Stromal cell of bone marrow (primary cell): ENCODE results near the gene SSPN.

Source experiments
- DNase-seq: peaks from one replicate; pipeline ENCODE4 v3.0.0-alpha.2; 2012; ENCODE audit warnings: low read depth

Gene SSPN

DNA sequence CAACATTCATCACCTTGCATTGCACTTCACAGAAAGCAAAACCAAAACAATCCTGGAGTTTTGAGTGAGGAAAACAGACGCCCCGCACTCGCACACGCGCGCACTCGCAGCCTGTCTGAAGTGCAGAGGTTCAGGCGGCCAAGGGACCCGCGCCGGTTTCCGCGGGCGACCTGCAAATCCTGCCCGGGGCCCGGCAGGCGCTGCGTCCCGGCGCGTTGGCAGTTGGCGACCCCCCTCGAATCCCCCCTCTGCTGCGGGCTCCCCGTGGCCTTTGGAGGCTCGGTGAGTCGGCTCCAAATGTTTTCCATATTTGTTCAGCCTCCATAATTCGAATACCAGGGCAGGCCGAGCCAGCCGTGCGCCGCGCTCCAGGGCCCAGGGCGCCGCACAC lies at the start of gene SSPN:
TSS of gene SSPN (plus strand) at position 324 of the 391 bp plus-strand sequence. CDS start 100 bp downstream, outside the sequence.
- DNase-seq = no peak

DNA sequence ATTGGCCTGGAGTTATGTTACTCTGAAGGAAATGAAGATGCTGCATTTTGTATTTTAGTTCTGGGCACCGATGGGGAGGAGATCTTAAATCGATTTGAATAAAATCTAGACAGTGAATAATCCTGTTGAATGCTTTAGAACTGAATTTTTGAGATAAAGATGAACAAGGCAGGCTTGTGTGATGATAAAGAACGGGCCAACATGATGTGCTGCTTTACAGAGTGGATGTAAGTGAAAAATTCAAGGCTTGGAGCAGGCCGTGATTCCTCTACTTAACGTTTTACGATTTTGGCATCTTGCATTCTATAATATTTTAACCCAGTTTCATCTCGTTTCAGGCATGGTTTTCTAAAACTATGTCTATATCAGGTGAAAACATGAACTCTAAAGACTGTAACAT lies 47.1 kb upstream of the SSPN start:
- DNase-seq = no peak

DNA sequence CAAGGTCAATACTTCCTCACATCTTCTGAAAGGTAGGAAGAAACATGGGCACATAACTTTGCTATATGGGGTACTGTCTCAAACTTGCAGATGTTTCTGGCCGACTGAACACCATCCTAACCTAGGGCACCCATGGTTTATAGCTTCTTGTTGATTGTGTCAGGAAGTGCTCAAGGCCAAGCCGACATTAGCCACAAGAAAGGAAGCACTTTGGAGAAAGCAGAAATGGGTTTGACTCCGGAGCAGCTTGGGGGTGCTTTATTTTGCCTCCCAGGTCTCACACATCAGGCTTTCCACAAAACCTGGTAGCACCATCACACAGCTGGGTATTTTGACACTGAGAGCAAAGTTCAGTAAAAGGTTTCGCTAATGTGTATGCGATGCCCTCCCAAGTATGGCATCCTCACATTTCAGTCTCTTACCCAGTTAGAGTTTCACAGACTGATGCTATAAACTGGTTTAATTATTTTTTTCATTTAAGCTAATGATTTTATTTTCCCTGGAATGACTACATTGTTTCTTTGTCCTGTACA lies 45.3 kb upstream of the SSPN start:
- no peak for DNase-seq

DNA sequence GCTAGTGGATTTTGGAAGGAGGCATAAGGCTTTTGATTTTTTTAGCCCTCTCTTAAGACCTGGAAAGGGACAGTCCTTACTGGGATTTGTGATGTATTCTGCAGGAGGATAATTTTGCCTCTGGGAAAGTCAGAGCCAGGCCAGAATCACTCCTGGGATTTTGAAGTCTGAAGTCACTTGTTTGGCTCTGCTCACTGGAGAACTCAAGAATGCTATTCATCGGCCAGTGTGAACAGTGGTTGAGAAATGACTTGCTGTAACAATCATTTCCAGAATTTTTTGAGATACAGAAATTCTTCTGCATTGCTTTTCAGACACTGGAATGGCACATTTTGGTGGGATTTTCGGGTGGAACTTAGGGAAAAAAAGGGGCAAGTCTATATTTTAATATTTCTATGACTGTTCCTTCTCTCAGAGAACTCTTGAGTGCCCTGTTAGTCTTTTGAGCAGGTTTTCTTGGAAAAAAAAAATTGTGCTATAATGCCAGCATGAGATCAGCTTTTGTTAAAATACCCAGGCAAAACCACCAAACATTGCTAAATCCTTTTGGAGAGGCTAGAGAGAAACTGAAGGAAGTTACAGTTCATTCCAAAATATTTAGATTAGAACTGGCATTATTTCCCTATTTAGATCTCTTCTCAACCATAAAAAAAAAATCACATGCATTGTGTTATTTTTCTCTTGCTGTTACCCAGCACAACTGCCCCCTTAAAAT lies 44.5 kb upstream of the SSPN start:
- peak; percentile 69 for DNase-seq

DNA sequence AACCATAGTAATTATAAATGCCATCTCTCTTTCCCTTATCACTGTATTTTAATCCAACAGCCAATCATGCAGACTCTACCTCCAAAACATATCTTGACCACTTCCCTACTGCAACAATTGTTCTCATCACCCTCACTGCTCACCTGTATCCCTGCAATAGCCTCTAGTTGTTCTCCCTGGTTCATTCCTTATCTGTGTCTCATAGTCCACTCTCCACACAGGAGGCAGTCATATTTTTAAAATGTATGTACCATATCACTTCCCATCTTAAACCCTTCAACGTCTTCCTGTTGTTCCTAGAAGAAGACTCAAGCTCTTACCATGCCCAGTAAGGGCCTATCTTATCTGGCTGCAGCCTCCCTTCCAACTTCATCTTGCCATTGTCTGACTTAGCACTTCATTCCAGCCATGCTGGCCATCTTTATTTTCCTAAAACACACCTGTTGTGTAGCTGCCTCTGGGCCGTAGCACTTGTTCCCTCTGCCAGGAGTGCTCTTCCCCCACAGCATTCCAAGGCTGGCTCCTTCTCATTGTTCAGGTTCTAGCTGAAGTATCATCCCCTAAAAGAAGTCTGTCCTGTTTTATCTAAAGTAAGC lies 42.8 kb upstream of the SSPN start:
- no peak for DNase-seq

GRCh38 chr12:26153421-26154154 lies 41.8 kb upstream of the SSPN start:
- peak; percentile 76 for DNase-seq

- no peak for DNase-seq
These were observed 39.0 kb upstream of the SSPN start for GRCh38 chr12:26156201-26156871.

- no peak for DNase-seq
These were observed 38.4 kb upstream of the SSPN start for GRCh38 chr12:26157001-26157400.

DNA sequence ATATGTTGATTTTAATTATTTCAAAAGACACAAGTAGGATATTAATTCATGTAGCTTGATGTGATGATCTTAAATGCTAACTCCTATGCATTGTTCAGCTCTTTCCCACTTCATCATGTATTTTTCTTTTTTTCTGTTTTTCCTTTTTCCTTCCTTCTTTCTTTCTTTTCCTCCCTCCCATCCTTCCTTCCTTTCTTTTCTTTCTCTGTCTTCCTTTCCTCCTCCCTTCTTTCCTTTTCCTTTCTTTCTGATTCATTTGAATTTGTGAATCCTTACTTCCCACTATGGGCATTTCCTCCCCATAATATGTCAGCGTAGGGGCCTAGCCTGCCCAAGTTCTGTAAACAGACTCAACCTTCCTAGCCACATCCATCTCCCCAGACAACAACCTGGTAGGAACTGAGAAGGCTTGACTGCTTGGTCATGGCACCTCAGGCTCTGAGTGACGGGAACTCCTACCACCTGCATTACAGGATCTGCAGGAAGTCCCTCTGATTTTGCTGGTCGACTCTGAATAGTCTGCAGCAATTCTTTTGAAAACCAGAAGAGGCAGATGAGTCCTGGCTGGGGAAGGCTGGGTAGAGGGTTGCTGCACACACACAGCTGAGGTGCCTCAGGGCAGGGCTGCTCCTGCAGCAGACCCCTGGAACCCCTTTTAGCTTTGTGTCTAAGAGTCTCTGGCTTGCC lies 37.2 kb upstream of the SSPN start:
- no peak for DNase-seq

GRCh38 chr12:26162174-26162573 lies 33.2 kb upstream of the SSPN start:
- no peak for DNase-seq

- no peak for DNase-seq
These were observed 32.5 kb upstream of the SSPN start for GRCh38 chr12:26162905-26163304.

GRCh38 chr12:26164118-26164517 lies 31.3 kb upstream of the SSPN start:
- DNase-seq = no peak

GRCh38 chr12:26172013-26172412 lies 23.4 kb upstream of the SSPN start:
- DNase-seq = no peak

DNA sequence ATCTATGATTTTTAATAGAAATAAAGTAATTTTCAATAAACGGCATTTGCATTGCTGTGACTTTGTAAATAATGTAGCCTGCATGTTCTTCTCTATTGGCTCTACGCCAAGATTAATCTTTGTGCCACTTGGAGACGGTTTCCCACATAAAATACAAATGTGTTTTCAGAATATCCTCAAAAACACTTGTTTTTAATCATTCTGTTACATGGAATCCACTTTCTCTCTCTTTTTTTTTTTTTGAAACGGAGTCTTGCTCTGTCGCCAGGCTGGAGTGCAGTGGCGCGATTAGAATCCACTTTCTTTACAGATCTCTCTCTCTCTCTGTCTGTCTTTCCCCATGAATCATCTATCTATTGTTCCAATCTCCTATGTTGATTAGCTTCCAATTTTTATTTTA lies 22.8 kb upstream of the SSPN start:
- no peak for DNase-seq

DNA sequence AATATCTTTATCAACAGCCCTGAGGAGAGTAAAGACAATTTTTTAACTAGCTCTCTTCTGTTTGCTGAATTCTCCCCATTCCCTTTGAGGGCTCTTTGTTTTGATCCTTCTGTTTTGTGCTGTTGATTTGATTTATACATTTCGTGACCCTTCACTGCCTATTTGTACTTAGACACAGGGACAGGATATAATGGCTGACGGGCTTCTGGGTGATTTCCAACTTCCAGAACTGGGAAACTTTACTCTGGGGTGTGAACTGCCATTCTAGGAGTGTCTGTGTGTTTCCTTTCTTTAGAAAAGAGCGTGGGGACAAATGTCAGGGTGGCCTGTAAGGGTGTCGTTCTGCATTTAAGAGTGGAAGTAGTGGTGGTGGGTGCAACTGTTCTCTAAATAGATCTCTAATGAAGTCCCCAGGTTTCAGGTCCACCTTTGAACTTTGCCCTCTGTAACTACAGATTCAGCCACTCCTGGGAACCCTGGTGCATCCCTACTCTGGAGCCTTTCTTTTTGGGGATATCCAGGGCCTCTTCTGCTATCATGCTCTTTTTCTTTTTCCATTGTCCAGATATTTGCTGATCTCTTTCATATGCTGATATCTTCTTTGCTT lies 22.3 kb upstream of the SSPN start:
- DNase-seq = no peak

- no peak for DNase-seq
These were observed 18.6 kb upstream of the SSPN start for GRCh38 chr12:26176725-26177124.

- no peak for DNase-seq
These were observed 18.1 kb upstream of the SSPN start for GRCh38 chr12:26177283-26177682.

DNA sequence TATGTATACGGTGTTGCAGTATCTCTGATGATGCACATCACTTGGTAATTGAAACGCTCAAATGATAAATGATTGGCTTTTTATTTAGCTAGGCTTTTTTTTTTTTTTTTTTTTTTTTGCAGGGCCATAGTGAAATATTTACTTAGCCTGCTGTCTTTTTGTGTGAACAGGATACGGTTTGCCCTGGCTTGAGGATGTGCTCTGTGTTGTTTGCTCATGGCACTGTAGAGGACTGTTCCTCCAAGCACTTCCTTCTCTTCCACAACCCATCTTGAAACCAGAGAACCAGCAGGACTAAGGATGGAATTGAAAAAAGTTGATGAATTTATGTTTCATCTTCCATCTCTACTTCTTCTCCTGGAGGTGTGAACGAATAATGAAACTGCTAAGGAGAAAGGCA lies 15.5 kb upstream of the SSPN start:
- no peak for DNase-seq

GRCh38 chr12:26182377-26182776 lies 13.0 kb upstream of the SSPN start:
- DNase-seq = no peak

- no peak for DNase-seq
These were observed 9.6 kb upstream of the SSPN start for GRCh38 chr12:26185532-26186320.
